Subcutaneous adipose tissue (tissue), 4 donors: ENCODE results near the gene RAD51B. TPM values are rescaled to one million over a fixed set of nuclear protein-coding genes. Genes with fewer than 3 reads are reported as not detected.

Experiments
- total RNA-seq, 4 donors: library from RNA; depleted of rRNA; stranded (reverse); fragments of >200 nt; gene quantifications; one replicate each; pipeline ENCODE4 v1.1.0, GENCODE V29; 2016
- TF ChIP-seq, protein P1 (sequence below): fragments of 450-650 bp; IDR thresholded peaks from one replicate; pipeline ENCODE4 v1.5.1; 2016; ENCODE audit warnings: low read depth, mild to moderate bottlenecking, control low read depth, antibody characterized with exemption, moderate library complexity

The RAD51B gene
- total RNA-seq, 4 donors from 2014 or later: 9.7 to 24.1 (median 16.7) TPM

DNA sequence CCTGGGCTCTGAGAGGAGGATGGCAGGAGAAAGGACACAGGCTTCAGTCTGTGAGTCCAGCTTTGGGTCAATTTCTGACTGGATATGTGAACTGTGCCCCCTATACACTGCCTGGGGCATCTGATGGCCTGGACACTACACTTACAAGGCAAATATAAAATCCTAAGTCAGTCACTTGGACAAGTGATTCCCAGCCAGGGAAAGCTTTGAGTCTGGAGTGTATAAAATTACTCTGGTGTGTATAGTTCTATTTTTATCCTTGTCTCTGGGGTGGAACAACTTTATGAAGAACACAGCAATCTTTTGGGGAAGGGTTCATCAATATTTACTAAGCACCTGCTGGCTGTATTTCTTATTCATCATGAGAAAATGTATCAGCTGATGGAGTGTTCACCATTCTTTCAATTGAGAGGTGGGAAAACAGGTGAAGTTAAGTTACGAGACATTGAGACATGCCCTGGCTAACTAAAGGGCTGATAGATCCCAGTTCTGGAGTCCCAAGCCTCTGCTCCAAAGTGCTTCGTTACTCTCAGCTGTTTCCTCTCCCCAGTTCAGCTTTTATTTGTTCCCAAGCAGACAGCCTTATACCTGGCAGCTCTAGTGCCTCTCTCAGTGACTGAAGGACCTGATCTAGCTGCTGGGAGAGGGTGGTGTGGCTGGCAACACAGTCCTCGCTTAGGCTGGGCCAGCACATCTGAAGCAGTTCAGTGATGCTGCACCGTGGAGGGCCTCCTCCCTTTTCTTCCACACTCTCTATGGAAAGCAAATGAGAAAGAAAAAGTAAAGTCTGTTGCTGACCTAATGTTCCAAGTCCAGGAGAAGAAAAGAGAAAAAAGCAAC, 34.1 kb upstream of the RAD51B start:
- TF ChIP-seq, protein P1, sequence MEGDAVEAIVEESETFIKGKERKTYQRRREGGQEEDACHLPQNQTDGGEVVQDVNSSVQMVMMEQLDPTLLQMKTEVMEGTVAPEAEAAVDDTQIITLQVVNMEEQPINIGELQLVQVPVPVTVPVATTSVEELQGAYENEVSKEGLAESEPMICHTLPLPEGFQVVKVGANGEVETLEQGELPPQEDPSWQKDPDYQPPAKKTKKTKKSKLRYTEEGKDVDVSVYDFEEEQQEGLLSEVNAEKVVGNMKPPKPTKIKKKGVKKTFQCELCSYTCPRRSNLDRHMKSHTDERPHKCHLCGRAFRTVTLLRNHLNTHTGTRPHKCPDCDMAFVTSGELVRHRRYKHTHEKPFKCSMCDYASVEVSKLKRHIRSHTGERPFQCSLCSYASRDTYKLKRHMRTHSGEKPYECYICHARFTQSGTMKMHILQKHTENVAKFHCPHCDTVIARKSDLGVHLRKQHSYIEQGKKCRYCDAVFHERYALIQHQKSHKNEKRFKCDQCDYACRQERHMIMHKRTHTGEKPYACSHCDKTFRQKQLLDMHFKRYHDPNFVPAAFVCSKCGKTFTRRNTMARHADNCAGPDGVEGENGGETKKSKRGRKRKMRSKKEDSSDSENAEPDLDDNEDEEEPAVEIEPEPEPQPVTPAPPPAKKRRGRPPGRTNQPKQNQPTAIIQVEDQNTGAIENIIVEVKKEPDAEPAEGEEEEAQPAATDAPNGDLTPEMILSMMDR: no peak

DNA sequence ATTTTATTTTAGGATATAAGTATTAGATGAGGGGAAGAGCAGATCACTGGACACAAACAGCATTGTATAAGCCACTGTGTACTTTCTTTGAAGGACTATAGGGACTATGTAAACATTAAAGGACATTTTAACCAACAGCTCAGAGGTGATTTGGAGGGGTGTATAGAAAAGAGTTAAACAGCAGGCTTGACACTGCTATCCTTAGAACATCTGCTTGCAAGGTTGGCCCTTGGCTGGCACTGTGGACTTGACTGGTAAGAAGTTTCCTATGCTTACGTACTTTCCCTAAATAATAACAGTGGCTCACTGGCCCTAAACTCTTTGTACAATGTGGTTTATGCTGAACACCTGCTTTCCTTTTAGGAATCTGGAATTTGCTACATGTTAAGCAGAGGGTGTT, 31.9 kb upstream of the RAD51B start:
- TF ChIP-seq, protein P1: no peak

DNA sequence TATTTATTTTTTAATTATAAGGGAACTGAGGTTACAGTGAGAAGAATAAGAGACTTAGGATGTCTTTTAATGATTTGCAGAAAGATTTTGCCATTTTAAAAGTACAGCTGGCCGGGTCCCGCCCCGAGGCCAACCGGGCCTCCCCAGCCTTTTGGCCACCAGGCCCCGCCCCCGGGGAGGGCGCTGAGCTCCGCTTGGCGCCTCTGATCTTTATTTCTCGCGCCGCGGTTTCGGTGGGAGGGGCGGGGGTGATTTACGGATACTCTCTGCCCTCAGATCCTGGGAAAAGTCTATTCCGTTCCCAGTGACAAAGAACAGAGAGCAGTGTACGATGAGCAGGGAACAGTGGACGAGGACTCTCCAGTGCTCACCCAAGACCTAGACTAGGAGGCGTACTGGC, 20.8 kb upstream of the RAD51B start:
- TF ChIP-seq, protein P1: no peak

DNA sequence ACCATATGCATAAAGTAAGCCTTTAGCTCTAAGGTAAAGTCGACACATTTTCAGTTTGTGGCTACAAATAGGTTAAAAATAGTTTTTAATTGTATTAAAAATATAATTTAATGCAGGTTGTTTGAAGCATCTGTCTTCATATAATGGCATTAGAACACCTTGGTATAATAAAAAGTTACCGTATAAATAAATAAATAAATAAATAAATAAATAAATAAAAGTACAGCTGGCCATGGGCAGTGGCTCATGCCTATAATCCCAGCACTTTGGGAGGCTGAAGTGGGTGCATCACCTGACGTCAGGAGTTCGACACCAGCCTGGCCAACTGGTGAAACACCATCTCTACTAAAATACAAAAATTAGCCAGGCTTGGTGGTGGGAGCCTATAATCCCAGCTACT, 18.8 kb upstream of the RAD51B start:
- TF ChIP-seq, protein P1: no peak

DNA sequence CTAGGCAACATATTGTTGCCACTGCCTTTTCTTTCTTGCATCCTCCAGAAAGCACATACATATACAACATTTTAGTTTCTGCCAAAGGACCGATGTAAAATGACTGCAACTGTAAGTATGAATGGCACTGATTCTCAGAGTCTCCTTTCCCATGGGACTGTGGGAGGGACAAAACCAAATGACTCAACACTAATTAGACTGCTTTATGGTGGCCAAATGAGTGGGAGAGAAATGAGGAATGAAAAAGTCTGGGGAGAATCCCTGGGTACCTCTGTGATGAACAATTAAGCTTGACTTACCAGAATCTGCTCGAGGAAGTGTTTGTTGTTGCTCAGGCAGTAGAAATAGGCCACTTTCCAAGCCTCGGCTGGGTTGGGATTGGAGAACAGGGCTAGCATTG, 13.3 kb upstream of the RAD51B start:
- TF ChIP-seq, protein P1: no peak

DNA sequence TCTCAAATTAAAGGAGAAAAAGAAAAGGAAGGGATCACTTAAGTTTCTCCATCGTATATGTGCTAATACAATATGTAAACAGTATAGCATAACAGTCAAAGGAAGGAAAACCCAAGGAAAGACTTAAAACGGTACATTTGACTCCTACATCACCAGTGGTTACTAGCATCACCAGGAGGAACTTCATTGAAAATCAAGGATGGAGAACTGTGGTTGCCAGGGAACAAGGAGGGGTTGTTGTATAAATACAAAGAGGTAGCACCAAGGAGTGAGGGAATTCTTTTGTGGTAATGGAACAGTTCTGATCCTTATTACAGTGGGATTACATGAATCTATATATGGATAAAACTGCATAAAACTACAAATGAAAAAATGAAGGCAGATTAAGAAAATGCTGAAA, 4.8 kb upstream of the RAD51B start:
- TF ChIP-seq, protein P1: no peak

DNA sequence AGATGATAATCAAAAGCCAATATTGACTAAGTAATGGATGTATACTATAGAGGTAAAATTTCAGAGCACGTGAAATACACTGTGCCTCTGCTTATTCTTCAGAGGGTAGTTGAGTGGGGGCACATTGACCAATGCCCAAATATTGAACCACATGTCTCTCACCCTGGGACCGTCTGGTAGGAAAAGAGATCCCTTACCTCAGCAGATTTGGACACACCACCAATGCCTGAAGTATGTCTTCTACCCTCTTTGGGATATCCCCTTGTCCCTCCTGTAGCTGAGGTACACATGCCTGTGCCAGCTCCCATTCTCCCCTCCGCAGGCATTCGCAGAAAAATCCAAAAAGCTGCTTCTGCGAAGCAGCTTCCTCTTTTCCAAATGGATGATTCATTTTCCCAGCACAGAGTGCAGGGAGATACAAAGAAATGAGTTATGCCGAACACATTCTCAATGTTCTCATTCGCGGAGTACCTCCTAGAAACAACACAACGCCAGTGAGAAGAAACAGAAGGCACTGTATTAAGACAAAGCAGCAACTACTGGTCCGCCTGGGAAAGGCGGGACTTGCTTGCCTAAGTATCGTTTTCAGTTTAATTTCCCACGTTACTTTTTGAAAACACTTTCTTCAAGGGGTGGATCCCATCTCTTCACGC, 3.9 kb upstream of the RAD51B start:
- TF ChIP-seq, protein P1: no peak
